ENCODE data around the gene CFAP298.

DNA sequence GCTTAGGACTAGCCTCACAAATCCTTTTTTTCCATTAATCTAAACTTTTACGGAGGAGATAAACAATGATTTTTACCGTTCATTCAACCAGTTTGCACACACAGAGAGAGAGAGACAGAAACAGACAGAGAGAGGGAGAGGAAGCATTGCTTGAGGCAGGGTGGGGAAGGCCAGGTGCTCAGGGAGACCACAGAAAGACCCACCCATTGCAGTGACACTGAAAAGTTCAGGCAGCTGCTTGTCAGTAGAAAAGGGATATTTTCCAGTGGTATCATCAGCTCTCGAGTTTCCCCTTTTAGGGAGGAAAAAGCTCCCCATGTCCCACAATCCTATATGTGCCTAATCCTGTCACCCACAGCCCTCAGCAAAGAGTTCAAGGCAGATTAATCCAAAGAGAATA lies 54.1 kb downstream of the CFAP298 start:
- TF ChIP-seq CHD4 (IDR thresholded peaks at IDR 0.05) (no peak), EZH2 (IDR thresholded peaks at IDR 0.05; ENCODE audit: borderline replicate concordance, control insufficient read depth, low read depth, low read length) (no peak), JUNB (IDR thresholded peaks at IDR 0.05) (no peak), NFYA (IDR thresholded peaks at IDR 0.05; ENCODE audit: borderline replicate concordance, low read depth, low read length) (no peak), POLR2A (IDR thresholded peaks at IDR 0.05; ENCODE audit: low read depth, low read length) (no peak), TAF1 (IDR thresholded peaks at IDR 0.05; ENCODE audit: borderline replicate concordance, low read depth, low read length) (no peak), RB1 (IDR thresholded peaks at IDR 0.05; ENCODE audit: borderline replicate concordance) (no peak), SPI1 (IDR thresholded peaks at IDR 0.05; ENCODE audit: borderline replicate concordance, insufficient read depth, low read depth, low read length) (no peak)
- TF ChIP-seq, protein P1, sequence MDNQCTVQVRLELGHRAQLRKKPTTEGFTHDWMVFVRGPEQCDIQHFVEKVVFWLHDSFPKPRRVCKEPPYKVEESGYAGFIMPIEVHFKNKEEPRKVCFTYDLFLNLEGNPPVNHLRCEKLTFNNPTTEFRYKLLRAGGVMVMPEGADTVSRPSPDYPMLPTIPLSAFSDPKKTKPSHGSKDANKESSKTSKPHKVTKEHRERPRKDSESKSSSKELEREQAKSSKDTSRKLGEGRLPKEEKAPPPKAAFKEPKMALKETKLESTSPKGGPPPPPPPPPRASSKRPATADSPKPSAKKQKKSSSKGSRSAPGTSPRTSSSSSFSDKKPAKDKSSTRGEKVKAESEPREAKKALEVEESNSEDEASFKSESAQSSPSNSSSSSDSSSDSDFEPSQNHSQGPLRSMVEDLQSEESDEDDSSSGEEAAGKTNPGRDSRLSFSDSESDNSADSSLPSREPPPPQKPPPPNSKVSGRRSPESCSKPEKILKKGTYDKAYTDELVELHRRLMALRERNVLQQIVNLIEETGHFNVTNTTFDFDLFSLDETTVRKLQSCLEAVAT (IDR thresholded peaks at IDR 0.05), result no peak
- TF ChIP-seq, protein P2, sequence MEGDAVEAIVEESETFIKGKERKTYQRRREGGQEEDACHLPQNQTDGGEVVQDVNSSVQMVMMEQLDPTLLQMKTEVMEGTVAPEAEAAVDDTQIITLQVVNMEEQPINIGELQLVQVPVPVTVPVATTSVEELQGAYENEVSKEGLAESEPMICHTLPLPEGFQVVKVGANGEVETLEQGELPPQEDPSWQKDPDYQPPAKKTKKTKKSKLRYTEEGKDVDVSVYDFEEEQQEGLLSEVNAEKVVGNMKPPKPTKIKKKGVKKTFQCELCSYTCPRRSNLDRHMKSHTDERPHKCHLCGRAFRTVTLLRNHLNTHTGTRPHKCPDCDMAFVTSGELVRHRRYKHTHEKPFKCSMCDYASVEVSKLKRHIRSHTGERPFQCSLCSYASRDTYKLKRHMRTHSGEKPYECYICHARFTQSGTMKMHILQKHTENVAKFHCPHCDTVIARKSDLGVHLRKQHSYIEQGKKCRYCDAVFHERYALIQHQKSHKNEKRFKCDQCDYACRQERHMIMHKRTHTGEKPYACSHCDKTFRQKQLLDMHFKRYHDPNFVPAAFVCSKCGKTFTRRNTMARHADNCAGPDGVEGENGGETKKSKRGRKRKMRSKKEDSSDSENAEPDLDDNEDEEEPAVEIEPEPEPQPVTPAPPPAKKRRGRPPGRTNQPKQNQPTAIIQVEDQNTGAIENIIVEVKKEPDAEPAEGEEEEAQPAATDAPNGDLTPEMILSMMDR (IDR thresholded peaks at IDR 0.05 in 2 of 3, conservative IDR thresholded peaks at IDR 0.05 in 1 of 3; ENCODE audit: control insufficient read depth in 2 of 3, extremely low read depth in 1 of 3, insufficient read depth in 1 of 3, low read depth in 3 of 3, low read length in 3 of 3), result no peak
